Kidney (tissue), 14 donors: ENCODE measurements around the gene RTL9. TPM values are rescaled to one million over a fixed set of nuclear protein-coding genes. Genes with fewer than 3 reads are reported as not detected.

Source experiments
- DNase-seq, 5 donors: peaks; one replicate each; pipeline ENCODE4 v3.0.0-alpha.2; 2013 to 2020
- FAIRE-seq: peaks from 2 replicates; lab custom pipeline; 2012; peaks lifted over from hg19 to GRCh38; lab: Jason Lieb, UNC
- H3K27ac ChIP-seq, 2 donors: one replicate each; pipeline ENCODE4 v1.7.0; 2013; ENCODE audit warnings: low read depth in 2 of 2, low read length in 2 of 2, inconsistent platforms in 1 of 2
- H3K27me3 ChIP-seq: one replicate; pipeline ENCODE4 v1.7.1; 2013; ENCODE audit warnings: low read length, inconsistent platforms; ENCODE audit not compliant: control insufficient read depth, insufficient read depth
- H3K36me3 ChIP-seq, 3 donors: one replicate each; pipeline versions ENCODE4 v1.7.0 to v1.7.1; 2013; ENCODE audit warnings: low read length in 3 of 3, control low read depth in 1 of 3, inconsistent platforms in 1 of 3; ENCODE audit not compliant: insufficient read depth in 3 of 3, control insufficient read depth in 2 of 3
- H3K4me1 ChIP-seq, 3 donors: one replicate each; pipeline versions ENCODE4 v1.7.0 to v1.7.1; 2013; ENCODE audit warnings: low read length in 3 of 3, inconsistent platforms in 1 of 3, low read depth in 1 of 3; ENCODE audit not compliant: control insufficient read depth in 2 of 3, insufficient read depth in 2 of 3
- H3K4me3 ChIP-seq, 3 donors: one replicate each; pipeline versions ENCODE4 v1.7.0 to v1.8.1; 2013; ENCODE audit warnings: low read length in 3 of 3, control low read depth in 1 of 3, inconsistent platforms in 1 of 3
- H3K9ac ChIP-seq, 3 donors: one replicate each; pipeline versions ENCODE4 v1.7.0 to v1.7.1; 2013; ENCODE audit warnings: low read length in 3 of 3, control low read depth in 1 of 3, inconsistent platforms in 1 of 3
- H3K9me3 ChIP-seq, 3 donors: one replicate each; pipeline versions ENCODE4 v1.7.0 to v1.7.1; 2013; ENCODE audit warnings: low read length in 3 of 3, control low read depth in 1 of 3, inconsistent platforms in 1 of 3; ENCODE audit not compliant: control insufficient read depth in 2 of 3, insufficient read depth in 1 of 3
- CTCF ChIP-seq: IDR thresholded peaks from 3 replicates; pipeline ENCODE4 v1.5.1; 2012; ENCODE audit warnings: mild to moderate bottlenecking, moderate library complexity, borderline replicate concordance; ENCODE audit not compliant: insufficient read depth; ENCODE audit errors: extremely low read depth
- intact Hi-C: fragments of 100-400 bp; cut with DNase I; formaldehyde crosslinking; loops from one replicate; pipeline ENCODE4 v1.11.1; 2022
- polyA plus RNA-seq: library from polyadenylated mRNA; stranded (reverse); fragments of 350-450 nt; fragmentation: Illumina TruSeq; extraction: RNeasy Lipid Tissue Mini Kit (QIAGEN cat#74804); gene quantifications from one replicate; pipeline ENCODE4 v1.2.3, GENCODE V29; 2014; ENCODE audit warnings: low read depth, low replicate concordance; ENCODE audit not compliant: insufficient read depth
- total RNA-seq: library from RNA; stranded (reverse); fragmentation: NEBNext Ultra II Directional; extraction: Animal tissue kit (Norgen Biotek cat#: 25700); gene quantifications from one replicate; pipeline ENCODE4 v1.2.1, GENCODE V29; 2021
- donor health status: control.
- donor health status: control.
- donor health status: control.
- donor health status: control.
- donor health status: control.
- donor health status: DM: yes; HTN: yes; CAD: no.
- donor health status: Normal renal cell carcinoma (clear cell type).

RTL9 gene
- total and polyA plus RNA-seq, 2 donors from 2014 or later = not detected

GRCh38 chrX:110359273-110359672, 625 bp downstream of the RTL9 start:
- Histone ChIP-seq H3K9me3 (no peaks in the 10 kb centered on the region), H3K27ac (no peak overlapping the region), H3K9ac (no peak overlapping the region), H3K4me3 (no peak overlapping the region), H3K4me1 (no peaks in the 10 kb centered on the region), H3K36me3 (no peaks in the 10 kb centered on the region), H3K27me3 (no peaks in the 10 kb centered on the region)
- DNase-seq (no peak), FAIRE-seq (peak; percentile 6)
- no peak for TF ChIP-seq CTCF
- intact Hi-C loops = no loop called here

DNA sequence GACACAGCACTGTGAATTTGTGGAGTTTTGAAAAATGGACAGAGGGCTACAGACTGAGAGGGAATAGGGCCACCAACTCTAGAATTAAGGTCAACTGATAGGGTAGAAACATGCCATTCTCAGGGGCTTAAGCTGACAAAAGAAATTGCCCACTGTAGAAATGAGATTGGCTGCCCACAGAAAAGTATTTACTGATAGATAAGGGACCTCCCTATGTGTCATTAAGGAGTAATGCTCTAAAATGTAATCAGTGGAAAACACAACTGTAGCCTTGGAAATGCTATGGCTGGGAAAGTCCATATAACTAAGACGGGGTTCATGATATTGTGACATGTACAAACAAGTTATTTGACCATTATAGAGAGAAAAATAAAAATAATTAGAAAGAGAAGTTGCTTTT, 4.6 kb downstream of the RTL9 start:
- Histone ChIP-seq H3K27me3 (peaks cover 2% of the 10 kb centered on the region), H3K4me1 (no peaks in the 10 kb centered on the region), H3K27ac (no peak overlapping the region), H3K9ac (no peak overlapping the region), H3K9me3 (no peaks in the 10 kb centered on the region), H3K4me3 (no peak overlapping the region), H3K36me3 (no peaks in the 10 kb centered on the region)
- intact Hi-C loops = no loop called here
- FAIRE-seq = no peak
- DNase-seq = no peak
- no peak for TF ChIP-seq CTCF

DNA sequence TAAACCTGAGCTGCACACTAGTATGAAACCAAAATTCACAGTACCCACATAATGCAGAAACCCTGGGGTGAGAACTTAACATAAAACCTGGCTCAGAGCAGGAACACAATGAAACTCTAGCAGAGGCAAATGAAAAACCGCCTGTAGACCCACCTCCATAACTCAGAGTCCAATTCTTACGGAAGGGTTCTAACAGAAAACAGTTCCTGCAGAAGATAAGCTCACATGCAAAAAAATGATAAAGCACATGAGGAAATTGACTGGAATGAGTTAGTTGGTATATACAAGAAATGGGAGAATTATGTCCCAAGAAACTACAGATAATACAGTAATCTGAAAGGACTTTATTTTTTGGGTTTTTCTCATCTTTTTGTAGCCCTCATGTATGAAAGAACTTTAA, 14.7 kb downstream of the RTL9 start:
- no peak overlapping the region for H3K9ac ChIP-seq
- intact Hi-C loops = no loop called here
- H3K27me3 ChIP-seq = peaks cover 2% of the 10 kb centered on the region
- no peaks in the 10 kb centered on the region for H3K9me3 ChIP-seq
- no peak for DNase-seq
- TF ChIP-seq CTCF = no peak
- no peak for FAIRE-seq
- no peaks in the 10 kb centered on the region for H3K36me3 ChIP-seq
- H3K4me3 ChIP-seq = no peak overlapping the region
- no peaks in the 10 kb centered on the region for H3K4me1 ChIP-seq
- H3K27ac ChIP-seq = no peak overlapping the region

- H3K27ac ChIP-seq = no peak overlapping the region
- peaks cover 2% of the 10 kb centered on the region for H3K27me3 ChIP-seq
- no peaks in the 10 kb centered on the region for H3K36me3 ChIP-seq
- H3K4me1 ChIP-seq = no peaks in the 10 kb centered on the region
- no peak overlapping the region for H3K4me3 ChIP-seq
- TF ChIP-seq CTCF = no peak
- FAIRE-seq (no peak), DNase-seq (no peak)
- H3K9ac ChIP-seq = no peak overlapping the region
- H3K9me3 ChIP-seq = no peaks in the 10 kb centered on the region
- intact Hi-C loops = no loop called here
Measured at GRCh38 chrX:110374559-110374958, 15.9 kb downstream of the RTL9 start.
